Amygdala (tissue), 56 donors: ENCODE measurements around the gene EVA1A.

Experiments used
- DNase-seq, 56 donors: peaks; one replicate each; lab custom pipeline; 2025; lab: John Stamatoyannopoulos, UW

The EVA1A gene

DNA sequence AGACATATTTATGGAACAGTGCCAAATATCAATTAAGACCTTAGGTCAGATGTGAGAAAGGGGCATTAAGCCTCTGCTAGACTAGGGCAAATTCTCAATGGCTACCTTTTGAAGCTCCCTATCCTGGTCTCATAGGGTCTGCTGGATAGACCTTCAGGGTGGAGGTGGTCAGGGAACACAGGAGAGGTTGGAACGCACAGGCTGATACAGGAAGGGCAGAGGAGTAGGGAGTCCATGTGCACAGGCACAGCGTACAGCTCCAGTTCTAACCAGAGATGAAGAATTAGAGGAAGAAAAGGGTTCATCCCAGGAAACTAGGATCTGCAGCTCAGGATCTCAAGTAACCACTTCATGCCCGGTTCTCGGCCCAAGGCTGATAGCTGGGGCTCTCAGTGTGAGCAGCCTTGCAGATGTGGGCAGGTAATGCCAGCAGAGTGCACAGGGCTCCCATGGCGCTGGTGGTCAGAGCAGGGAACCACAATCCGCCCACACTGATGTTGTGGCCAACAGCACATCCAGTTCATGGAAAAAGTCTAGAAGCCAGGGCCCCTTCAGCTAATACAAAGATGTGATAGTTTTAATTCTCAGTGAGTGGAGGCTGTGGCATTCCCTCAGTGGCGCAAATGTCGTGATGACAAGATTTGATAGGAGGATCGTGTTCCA is 3.4 kb upstream of the EVA1A start:
- no peak for DNase-seq

DNA sequence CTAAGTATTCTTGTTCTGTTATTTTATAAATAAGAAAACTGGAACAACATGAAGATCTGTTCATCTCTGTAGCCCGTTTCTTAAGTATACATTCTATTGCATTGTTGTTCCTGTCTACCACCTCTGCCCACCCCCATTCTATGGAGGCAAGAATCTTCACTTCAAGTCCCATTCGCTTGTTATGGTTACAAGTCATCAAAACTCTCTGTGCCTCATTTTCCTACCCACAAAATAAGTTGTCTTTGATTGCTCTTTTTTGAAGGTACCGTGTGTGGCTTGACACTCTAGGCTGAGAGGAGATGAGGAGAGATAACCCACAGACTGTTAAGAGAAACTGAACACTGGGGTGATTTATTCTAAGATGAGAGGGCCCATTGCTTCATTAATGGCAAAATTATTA is 2.9 kb upstream of the EVA1A start:
- no peak for DNase-seq

DNA sequence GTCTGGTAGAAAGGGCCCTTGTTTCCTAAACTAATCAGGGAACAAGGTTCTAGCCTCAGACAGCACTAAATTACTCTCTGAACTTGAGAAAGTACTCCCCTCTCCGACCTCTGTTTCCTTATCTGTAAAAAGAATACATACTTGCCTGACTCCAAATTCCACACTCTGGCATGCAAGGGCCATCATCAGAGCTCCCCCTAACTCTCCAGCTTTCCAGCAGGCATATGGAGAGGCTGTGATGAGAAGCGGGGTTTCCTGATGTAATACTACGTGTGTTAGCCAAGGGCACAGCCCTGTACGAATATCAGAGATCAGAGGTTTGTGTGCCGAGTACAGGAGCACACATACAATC is 1.8 kb upstream of the EVA1A start:
- DNase-seq, result no peak

DNA sequence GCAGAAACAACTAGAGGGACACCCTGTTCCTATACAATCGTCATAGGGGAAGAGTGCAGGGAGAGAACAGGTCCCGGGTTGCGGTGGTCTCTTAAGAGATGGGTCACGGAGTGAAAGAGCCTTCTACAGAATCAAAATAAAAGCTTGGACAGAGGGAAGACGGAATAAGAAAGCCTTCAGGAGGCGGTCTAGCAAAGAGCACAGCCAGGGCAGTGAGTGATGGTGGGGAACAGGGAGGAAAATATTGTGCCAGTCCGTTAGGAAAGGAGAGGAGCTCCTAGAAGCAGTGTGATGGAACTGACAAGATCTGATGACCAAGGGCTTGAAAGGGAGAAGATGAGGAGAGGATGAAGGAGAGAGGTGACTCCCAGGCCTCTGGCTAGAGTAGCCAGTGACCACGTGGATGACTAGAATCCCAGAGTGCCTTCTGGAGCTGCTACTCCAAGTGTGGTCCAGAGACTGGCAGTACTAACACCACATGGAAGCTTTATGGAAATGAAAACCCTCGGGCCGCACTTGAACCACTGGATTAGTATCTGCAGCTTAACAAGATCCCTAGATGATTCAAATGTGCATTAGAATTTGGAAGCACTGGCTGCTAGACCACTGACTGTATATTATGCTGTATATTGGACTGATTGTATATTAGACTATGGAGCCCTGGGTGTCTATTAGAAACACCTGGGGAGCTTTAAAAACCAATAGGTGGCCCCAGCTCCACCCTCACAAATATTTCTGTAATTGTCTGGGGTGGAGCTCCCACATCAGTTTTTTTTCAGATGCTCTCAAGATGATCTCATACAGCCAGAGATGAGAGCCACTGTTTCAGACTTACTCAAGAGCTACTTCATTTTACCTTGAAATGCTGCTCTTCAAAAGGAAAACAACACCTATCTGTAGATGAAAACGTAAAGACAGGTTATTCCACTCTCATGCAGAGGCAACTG is 1.1 kb upstream of the EVA1A start:
- no peak for DNase-seq

DNA sequence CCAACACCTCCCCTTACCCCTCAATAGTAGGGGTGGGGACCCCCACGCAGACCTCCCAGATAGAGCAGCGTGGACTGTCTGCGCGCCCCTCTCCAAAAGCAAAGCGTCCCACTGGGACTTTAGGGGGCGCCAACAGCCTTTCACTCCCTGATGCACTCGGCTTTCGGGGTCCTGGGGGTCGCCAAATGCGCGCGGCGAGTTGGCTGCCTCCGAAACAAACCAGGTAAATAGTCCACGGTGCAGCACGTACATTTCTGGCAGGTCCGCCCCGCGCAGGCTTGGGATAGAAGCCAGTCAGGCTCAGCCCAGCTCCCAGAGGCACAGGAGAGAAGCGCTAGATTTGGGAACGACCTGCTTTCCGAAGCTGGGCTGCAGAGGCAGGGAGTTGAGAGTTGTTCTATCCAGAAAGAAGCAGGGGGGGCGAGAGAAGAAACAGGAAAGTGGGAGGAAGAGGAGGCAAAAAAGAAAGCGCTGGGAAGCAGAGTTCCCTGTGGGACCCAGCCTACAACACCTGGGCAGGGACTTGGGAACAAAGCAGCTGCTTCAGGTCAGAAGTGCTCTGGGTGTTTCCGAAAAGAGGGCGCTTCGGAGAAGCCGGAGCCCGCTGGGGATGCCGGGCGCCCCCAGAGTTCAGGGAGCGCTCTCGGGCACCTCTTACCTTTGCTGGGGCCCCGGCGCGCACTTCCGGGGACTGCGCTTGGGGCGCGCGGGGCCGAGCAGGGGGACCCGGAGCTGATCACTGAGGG is 544 bp downstream of the EVA1A start:
- peak in 2 of 56 donors; percentile 0 to 2 for DNase-seq

DNA sequence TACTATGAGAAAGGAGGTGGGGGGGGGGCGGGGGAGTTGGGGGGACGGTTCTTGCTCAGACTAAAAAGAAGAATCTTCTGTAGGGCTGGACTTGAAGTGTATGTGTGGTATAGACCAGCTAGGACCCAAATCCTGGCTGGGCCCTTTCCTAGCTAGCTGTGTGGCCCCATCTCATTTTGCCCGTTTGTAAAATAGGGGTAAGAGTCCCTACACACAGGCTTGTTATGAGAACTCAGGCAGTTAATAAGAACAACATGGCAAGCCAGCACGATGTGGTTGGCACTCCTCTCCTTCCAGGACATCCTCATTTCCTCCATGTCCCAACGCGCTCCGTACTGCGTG is 1.1 kb downstream of the EVA1A start:
- DNase-seq, result no peak

DNA sequence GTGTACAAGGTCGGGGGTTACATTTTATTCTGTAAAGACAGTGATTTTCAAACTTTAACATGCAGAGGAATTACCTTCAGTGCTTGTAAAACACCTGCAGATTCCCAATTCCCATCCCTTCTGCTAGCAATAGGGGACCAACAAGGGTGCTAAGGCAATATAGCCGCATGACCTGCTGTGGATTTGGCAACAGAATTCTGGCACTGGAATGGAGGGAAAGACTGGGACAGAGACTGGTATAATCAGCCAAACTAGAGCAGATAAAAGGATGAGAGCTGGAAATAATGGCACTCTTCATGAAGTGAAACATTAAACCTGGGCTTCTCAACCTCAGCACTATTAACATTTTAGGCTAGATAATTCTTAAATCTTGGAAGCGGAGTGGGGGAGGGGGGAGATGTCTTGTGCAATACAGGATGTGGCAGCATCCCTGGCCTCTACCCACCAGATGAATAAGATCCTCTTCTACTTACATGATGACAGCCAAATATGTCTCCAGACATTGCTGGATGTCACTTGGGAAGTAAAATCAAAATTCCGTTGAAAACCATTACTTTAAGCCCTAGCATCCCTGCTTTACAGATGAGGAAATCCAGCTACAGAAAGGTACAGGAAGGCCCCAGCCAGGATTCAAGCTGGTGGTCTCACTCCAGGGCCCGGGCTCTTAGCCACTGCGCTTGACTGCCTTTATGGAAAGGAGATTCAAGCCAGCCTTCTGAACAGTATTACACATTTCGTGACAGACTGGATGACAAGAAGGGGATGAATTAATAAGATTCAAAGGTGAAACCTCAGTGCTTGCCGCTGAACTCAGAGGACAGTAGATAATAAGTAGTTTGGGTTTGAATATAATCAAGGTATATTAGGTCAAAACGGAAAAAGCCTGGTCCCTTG is 1.7 kb downstream of the EVA1A start:
- no peak for DNase-seq

DNA sequence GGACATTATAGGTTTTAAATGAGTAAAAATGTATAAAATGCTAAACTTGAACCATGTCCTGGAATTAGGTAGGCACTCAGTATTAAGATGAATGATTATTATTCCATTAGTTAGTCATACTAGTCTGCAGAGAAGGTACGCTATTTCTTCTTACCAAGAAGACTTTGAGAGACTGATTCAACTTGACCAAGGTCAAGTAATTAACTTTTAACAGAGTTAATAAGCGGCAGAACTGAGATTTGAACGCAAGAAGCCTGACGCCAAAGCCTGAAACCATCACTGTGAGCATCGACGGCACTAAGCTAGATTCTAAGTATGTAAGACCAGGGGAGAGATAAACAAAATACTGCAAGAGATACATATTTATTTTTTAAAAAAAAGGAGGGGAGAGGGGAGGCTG is 2.6 kb downstream of the EVA1A start:
- DNase-seq, result no peak

DNA sequence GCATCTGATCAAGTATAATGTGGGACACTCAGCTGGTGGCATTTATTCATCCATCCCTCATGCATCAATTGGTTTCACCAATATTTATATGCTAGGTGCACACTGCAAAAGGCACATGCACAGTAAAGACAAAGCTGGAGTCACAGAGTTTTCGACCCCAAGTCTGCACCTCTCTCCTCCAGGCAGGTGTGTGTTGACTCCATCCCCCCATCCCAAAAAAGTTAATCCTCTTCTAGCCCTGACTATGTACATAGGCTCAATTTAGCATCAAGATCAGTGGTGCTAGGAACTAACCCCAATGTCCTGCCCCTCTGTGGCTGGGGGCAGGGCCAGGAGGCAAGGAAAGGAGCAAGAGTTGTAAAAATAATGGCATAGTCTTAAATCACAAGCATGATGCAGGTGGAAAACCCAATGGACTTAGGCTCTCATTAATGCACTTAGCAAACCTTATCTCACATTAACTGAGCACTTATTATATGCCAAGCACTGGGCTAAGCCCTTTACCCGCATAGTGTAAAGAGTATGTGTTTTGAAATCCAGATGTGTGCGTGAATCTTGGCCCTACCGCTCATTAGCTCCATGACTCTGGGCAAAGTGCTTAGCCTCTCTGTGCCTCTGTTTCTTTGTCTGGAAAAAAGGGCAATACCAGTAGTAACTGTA is 3.1 kb downstream of the EVA1A start:
- DNase-seq, result no peak

DNA sequence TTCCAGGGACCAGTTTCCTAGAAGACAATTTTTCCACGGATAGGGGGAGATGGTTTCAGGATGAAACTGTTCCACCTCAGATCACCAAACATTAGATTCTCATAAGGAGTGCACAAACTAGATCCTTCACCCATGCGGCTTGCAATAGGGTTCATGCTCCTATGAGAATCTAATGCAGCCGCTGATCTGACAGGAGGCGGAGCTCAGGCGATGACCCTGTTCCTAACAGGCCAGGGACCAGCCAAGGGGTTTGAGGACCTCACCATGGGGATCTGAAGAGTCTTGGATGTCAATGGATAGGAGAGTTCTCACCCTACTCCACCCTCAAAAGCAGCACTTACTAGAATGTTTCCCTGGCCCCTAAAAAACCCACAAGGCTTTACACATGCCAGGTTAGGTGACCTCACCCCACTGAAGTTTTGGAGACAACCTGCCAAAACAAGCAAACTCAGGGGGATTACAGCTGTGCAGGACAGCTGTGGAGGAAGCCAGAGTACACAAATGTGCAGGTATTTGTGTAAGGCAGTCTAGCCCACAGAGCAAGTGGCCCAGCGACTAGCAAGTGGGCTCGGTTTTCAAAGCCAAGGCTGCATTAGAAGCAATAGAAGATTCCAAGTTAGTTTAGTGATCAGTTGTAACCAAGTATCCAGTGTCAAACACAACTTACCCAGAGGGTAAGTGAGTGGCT is 3.9 kb downstream of the EVA1A start:
- DNase-seq, result no peak

DNA sequence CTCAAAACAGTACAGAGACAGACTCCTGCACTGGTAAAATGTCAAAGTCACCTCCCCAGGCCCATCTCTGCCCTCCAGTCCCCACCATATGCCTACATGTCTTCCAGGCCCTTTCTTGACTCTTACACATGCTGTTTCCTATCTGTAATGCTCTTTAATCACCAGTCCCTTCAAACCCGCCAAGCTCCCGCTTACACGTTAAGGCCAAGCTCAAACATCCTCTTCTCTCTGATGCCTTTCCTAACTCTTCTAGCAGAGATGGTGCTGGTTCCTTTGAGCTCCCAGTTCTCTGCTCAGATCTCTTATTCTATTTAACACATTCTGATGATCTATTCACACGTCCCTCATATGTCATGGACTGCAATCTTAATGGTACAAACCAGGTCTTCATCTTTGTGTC is 5.0 kb downstream of the EVA1A start:
- no peak for DNase-seq

DNA sequence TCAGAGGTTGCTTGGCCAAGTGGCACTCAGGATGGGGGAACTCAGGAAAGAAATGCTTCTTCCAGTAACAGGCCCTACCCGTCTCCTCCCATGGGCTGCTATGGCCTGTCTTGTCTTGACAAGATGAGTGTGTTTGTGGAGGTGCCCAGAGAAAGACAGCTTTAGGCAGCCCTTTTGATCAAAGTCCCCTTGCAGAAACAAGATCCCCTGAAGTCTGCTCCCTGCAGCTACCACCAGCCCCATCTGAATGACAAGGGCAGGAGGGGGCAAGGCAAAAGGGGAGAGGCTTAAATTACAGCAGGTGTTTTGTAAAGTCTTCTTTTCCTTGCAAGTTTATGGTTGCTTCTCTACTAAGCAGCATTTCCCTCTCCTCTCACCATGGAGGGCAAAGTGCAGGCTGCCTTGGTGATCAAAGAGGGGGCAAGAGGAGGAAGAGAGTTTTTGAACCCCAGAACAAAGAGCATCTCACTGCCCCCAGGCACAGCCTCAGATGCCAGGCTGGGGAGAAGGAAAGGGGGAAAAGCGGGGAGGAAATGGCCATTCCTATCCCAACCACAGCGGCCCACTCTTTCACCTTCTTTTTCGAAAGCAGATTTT is 6.7 kb downstream of the EVA1A start:
- no peak for DNase-seq

DNA sequence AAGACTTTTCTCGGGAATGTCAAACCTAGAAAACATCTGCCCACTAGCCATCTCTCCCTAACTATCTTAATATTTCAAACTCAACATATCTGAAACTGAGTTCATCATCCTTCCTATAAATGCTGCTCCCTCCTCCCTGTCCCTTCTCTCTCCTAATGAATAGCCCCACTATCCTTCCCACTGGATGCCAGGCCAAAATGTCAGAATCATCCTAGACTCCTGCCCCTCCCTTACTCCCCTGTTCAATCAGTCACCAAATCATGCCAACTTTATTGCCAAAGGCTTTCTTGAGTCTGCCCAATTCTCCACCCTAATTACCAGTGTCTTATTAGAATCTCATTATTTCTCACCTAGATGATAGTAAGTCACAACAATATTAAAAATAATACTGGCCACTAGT is 8.5 kb downstream of the EVA1A start:
- DNase-seq, result no peak

DNA sequence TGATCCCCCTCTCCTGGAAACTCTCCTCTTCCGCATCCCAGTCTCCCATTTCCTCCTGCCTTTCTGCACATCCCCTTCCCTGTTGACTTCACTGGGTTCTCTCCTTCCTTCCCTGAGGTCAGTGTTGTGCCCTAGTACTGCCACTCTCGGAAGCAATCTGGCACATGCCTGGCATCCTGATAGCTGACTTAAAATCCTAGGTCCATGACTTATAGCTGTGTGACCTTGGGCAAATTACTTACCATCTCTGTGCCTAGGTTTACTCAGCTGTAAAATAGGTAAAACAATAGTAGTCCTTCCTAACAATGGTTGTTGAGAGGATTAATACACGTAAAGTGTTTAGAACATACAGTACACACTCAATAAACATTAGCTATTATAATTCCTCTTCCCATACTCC is 9.3 kb downstream of the EVA1A start:
- no peak for DNase-seq

DNA sequence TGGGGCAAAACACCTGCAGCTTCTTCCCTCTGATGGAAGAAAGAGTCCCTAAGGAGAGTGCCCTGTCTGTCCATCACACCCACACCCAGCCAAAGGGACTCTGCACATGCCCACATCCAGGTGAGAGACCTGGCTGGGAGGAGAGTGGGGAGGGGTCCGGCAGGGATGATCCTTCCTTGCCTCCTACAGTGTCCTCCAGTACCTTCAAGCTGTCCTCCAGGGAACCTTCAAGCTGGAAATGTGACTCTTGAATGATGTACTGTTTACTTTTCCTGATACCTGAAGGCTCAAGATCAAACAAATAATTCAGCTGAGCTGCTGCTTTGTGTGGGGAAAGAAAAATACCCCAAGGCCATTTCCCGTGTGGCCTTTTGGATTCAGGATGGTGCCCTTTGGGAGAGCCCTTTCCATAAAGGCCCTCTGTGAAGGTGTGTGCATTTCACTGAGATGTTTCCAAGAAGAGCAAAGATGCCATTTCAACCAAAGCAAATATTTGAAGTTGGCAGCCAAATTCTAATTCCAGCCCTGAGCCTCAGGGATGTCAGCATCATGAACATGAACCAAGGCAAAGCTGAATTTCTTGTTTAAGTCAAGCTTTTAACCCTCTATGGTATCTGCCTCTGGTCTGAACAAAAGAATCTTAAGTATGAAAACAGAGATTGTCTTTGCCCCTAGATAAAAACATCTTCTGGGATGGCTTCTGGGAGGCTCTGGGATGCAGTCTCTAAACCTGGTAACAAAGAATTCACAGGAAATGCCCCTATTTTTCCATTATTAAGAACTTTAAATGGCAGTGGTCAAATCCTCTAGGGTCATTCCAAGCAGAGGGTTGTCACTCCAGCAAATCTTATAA is 11.1 kb downstream of the EVA1A start:
- DNase-seq, result no peak

DNA sequence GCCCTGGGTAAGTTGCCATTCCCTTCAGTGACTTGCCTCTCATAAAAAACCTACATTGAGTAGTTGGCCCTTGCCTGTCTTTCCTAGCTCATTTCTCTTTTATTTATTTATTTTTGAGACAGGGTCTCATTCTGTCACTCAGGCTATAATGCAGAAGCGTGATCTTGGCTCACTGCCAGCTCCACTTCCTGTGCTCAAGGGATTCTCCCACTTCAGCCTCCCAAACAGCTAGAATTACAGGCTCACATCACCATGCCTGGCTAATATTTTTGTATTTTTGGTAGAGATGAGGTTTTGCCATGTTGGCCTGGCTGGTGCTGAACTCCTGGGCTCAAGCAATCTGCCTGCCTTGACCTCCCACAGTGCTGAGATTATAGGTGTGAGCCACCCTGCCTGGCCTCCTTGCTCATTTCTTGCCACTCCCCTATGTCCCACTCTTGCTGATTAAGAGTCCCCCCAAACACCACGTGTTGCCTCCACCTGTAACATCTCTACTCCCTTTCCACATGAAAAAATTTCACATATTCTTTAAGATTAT is 12.6 kb downstream of the EVA1A start:
- DNase-seq, result no peak

DNA sequence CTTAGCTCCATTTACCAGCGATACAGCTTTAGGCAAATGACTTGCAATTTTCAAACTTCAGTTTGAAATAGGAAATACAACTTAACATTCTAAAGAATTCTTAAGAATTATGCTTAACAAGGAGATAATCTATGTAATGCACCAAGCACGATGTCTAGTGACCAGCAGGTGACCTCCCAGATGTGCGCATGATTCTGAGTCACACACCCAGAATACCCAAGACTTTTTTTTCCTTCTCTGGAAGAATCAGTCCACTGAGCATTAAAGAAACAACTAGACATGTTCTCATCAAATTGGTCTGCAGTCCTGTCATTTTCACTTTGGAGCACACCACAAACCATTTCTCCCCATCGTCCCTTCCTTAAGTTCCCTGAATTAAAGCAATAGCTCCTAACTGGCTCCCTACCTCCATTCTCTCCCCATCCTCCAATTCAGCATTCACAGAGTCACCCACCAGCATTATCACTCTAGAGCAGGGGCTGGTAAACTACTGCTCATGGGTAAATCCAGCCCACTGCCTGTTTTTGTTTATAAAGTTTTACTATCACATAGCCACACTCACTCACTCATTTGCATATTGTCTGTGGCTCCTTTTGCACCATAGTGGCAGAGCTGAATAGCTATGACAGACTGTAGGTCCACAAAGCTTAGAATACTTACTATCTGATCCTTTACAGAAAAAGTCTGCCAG is 13.2 kb downstream of the EVA1A start:
- DNase-seq, result no peak
